Measurements from ENCODE around the gene PGGT1B.

The PGGT1B gene

GRCh38 chr5:115282131-115282530 lies 19.5 kb upstream of the PGGT1B start:
- DNase-seq (ENCODE audit: low spot score) = no peak
- in situ Hi-C loops (cut with MboI; ENCODE audit: low pct_unique_long_range_greater_than_20kb, low sequenced_read_pairs, unreplicated experiment) = no loop called here
- TF ChIP-seq CTCF (IDR thresholded peaks at IDR 0.05; ENCODE audit: extremely low read depth, insufficient read depth, missing control alignments) = no peak

- DNase-seq (ENCODE audit: low spot score) = no peak
- TF ChIP-seq CTCF (IDR thresholded peaks at IDR 0.05; ENCODE audit: extremely low read depth, insufficient read depth, missing control alignments) = no peak
- in situ Hi-C loops (cut with MboI; ENCODE audit: low pct_unique_long_range_greater_than_20kb, low sequenced_read_pairs, unreplicated experiment) = no loop called here
These were observed 11.9 kb upstream of the PGGT1B start for GRCh38 chr5:115274584-115274983.

GRCh38 chr5:115272297-115272958 lies 9.8 kb upstream of the PGGT1B start:
- DNase-seq (ENCODE audit: low spot score) = no peak
- in situ Hi-C loops (cut with MboI; ENCODE audit: low pct_unique_long_range_greater_than_20kb, low sequenced_read_pairs, unreplicated experiment) = no loop called here
- no peak for TF ChIP-seq CTCF (IDR thresholded peaks at IDR 0.05; ENCODE audit: extremely low read depth, insufficient read depth, missing control alignments)

- no peak for TF ChIP-seq CTCF (IDR thresholded peaks at IDR 0.05; ENCODE audit: extremely low read depth, insufficient read depth, missing control alignments)
- in situ Hi-C loops (cut with MboI; ENCODE audit: low pct_unique_long_range_greater_than_20kb, low sequenced_read_pairs, unreplicated experiment) = no loop called here
- no peak for DNase-seq (ENCODE audit: low spot score)
These were observed 8.8 kb upstream of the PGGT1B start for GRCh38 chr5:115271295-115272050.

GRCh38 chr5:115267617-115268016 lies 4.9 kb upstream of the PGGT1B start:
- TF ChIP-seq CTCF (IDR thresholded peaks at IDR 0.05; ENCODE audit: extremely low read depth, insufficient read depth, missing control alignments) = no peak
- no peak for DNase-seq (ENCODE audit: low spot score)
- in situ Hi-C loops (cut with MboI; ENCODE audit: low pct_unique_long_range_greater_than_20kb, low sequenced_read_pairs, unreplicated experiment) = no loop called here

GRCh38 chr5:115265220-115265619 lies 2.5 kb upstream of the PGGT1B start:
- TF ChIP-seq CTCF (IDR thresholded peaks at IDR 0.05; ENCODE audit: extremely low read depth, insufficient read depth, missing control alignments) = no peak
- no peak for DNase-seq (ENCODE audit: low spot score)
- in situ Hi-C loops (cut with MboI; ENCODE audit: low pct_unique_long_range_greater_than_20kb, low sequenced_read_pairs, unreplicated experiment) = no loop called here

All from GM13977 (cell line).